ENCODE results near the gene ZNF587. TPM values are rescaled to one million over a fixed set of nuclear protein-coding genes. Genes with fewer than 3 reads are reported as not detected.
A peak's percentile ranks its signal among the peaks of the same experiment; 100 is the strongest.

ZNF587 gene
- total RNA-seq, 4 donors from 2014 or later, result 22.4 to 61.0 (median 44.8) TPM

DNA sequence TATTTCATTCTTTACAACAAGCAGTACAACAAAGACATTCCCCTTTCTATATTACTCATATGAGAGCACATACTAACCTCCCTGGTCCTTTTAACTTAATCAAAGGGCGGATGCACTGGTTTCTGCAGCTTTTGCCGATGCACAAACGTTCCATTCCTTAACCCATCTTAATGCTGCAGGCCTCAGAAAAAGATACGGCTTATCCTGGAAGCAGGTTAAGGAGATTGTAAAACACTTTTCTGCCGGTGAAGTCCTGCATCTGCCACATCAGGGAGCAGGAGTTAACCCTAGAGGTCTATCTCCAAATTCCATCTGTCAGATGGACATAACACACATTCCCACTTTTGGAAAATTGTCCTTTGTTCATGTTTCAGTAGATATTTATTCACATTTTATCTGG is 50.7 kb downstream of the ZNF587 start:
- no peaks in the 10 kb centered on the region for H3K36me3 ChIP-seq
- TF ChIP-seq, protein P1, sequence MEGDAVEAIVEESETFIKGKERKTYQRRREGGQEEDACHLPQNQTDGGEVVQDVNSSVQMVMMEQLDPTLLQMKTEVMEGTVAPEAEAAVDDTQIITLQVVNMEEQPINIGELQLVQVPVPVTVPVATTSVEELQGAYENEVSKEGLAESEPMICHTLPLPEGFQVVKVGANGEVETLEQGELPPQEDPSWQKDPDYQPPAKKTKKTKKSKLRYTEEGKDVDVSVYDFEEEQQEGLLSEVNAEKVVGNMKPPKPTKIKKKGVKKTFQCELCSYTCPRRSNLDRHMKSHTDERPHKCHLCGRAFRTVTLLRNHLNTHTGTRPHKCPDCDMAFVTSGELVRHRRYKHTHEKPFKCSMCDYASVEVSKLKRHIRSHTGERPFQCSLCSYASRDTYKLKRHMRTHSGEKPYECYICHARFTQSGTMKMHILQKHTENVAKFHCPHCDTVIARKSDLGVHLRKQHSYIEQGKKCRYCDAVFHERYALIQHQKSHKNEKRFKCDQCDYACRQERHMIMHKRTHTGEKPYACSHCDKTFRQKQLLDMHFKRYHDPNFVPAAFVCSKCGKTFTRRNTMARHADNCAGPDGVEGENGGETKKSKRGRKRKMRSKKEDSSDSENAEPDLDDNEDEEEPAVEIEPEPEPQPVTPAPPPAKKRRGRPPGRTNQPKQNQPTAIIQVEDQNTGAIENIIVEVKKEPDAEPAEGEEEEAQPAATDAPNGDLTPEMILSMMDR (IDR thresholded peaks at IDR 0.05), result no peak
- H3K4me3 ChIP-seq, result no peak overlapping the region
- in situ Hi-C loops (cut with MboI; ENCODE audit: low pct_ligation_motif_present in 1 of 4, low pct_unique_long_range_greater_than_20kb in 1 of 4, low sequenced_read_pairs in 3 of 4), result loop anchor here in 1 of 4 donors (25.0 kb wide), 1 partner anchor 163 kb away; the partner anchor contains the start of genes ZNF671 and ZNF776
- intact Hi-C loops (cut with DNase I; ENCODE audit: low total_unique reads), result no loop called here
- H3K27ac ChIP-seq, result no peak overlapping the region
- WGBS, 2 donors (ENCODE audit: low coverage in 1 of 2), result 67 to 79% methylated on average over 2 to 5 of the region's 5 CpGs
- no peak for DNase-seq
- no peaks in the 10 kb centered on the region for H3K27me3 ChIP-seq
- H3K4me1 ChIP-seq, result peaks cover 0 to 6% (median 0%) of the 10 kb centered on the region in 4 donors
- peaks cover 0 to 4% of the 10 kb centered on the region in 2 donors for H3K9me3 ChIP-seq

DNA sequence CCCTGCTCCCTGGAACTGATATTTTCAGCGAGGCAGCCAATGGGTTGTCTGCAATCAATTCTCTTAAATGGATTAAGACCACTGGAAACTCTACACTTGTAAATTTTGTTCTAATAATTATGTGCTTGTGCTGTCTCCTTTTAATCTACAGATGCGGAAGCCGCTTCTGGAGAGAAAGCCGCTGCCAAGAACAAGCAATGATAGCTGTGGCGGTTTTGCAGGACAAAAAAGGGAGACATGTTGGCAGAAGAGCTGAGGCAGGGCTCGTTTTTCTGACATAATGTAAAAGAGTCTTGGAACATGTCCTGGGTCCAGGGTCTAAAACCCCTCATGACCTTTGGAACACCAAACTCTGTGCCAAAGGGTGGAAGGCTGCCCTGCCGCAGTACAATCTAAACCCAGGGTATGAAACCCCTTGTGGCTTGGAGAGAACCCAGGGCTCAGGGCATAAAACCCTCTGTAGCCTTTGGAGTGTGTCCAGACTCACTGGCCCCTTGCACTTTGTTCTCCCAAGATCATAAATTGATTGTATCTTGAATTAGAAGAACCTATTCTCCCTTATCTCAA is 54.0 kb downstream of the ZNF587 start:
- peaks cover 7 to 12% of the 10 kb centered on the region in 2 donors for H3K9me3 ChIP-seq

DNA sequence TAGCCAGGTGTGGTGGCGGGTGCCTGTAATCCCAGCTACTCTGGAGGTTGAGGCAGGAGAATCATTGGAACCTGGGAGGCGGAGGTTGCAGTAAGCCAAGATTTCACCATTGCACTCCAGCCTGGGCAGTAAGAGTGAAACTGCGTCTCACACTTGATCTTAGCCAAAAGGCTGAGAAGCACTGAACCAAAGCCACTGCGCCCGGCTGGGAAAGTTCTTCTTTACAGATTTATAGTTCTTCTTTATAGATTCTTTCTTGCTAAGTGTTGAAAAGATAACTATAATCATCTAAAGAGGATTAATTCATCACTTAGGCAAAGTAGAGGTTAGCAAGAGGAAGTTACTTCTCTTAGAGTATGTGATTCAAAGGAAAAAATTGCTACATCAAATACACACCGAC is 55.6 kb downstream of the ZNF587 start:
- TF ChIP-seq POLR2AphosphoS5 (IDR thresholded peaks at IDR 0.05) (no peak), EP300 (IDR thresholded peaks at IDR 0.05; ENCODE audit: low read depth) (no peak), POLR2A (IDR thresholded peaks at IDR 0.05) (no peak)
- TF ChIP-seq, protein P1 (IDR thresholded peaks at IDR 0.05), result no peak
- Histone ChIP-seq H3K36me3 (peaks cover 0 to 24% (median 11%) of the 10 kb centered on the region in 4 donors), H3K4me3 (no peak overlapping the region), H3K27ac (no peak overlapping the region), H3K4me1 (peaks cover 0 to 6% (median 0%) of the 10 kb centered on the region in 4 donors), H3K27me3 (no peaks in the 10 kb centered on the region), H3K9me3 (peaks cover 10 to 21% of the 10 kb centered on the region in 2 donors)
- DNase-seq, result no peak
- in situ Hi-C loops (cut with MboI; ENCODE audit: low pct_ligation_motif_present in 1 of 4, low pct_unique_long_range_greater_than_20kb in 1 of 4, low sequenced_read_pairs in 3 of 4), result loop anchor here in 1 of 4 donors (25.0 kb wide), 1 partner anchor 168 kb away; the partner anchor contains the start of genes ZNF671 and ZNF776
- intact Hi-C loops (cut with DNase I; ENCODE audit: low total_unique reads), result no loop called here
- 79 to 85% methylated on average over 6 of the region's 6 CpGs for WGBS, 2 donors (ENCODE audit: low coverage in 1 of 2)

More for the DNA sequence above, 54.0 kb downstream of the ZNF587 start:
- in situ Hi-C loops (cut with MboI; ENCODE audit: low pct_ligation_motif_present in 1 of 4, low pct_unique_long_range_greater_than_20kb in 1 of 4, low sequenced_read_pairs in 3 of 4) (loop anchor here in 1 of 4 donors (25.0 kb wide), 1 partner anchor 166 kb away; the partner anchor contains the start of genes ZNF671 and ZNF776), intact Hi-C loops (cut with DNase I; ENCODE audit: low total_unique reads) (no loop called here)
- no peak overlapping the region for H3K4me3 ChIP-seq
- 55 to 70% methylated on average over 6 to 7 of the region's 7 CpGs for WGBS, 2 donors (ENCODE audit: low coverage in 1 of 2)
- H3K27ac ChIP-seq, result peak overlapping the region in 1 of 4 donors; percentile 31
- no peaks in the 10 kb centered on the region for H3K27me3 ChIP-seq
- H3K36me3 ChIP-seq, result peaks cover 0 to 18% (median 8%) of the 10 kb centered on the region in 4 donors
- H3K4me1 ChIP-seq, result peaks cover 0 to 6% (median 0%) of the 10 kb centered on the region in 4 donors
- TF ChIP-seq, protein P1 (IDR thresholded peaks at IDR 0.05), result peak in 1 of 5 experiments; percentile 3
- no peak for TF ChIP-seq POLR2AphosphoS5 (IDR thresholded peaks at IDR 0.05)
- no peak for TF ChIP-seq EP300 (IDR thresholded peaks at IDR 0.05; ENCODE audit: low read depth)
- no peak for TF ChIP-seq POLR2A (IDR thresholded peaks at IDR 0.05)
- DNase-seq, result no peak

DNA sequence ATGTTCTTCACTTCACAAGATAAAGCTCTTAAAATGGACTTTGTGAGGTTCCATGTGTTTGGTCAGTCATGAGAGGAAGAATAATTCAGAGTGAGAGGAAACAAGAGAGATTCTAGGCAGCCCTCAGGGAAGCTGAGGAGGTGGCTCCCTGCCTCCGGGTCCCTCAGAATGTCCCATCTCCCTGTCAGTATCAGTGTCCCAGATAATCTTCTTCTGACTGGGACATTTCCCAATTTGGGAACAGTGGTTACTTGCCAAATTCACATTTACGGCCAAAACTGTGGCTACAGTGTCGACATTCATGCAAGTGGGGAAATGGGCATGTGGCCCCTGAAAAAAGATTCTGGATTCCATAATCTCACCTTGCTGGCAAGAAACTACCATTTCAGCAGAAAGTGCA is 57.7 kb downstream of the ZNF587 start:
- DNase-seq, result no peak
- intact Hi-C loops (cut with DNase I; ENCODE audit: low total_unique reads) (no loop called here), in situ Hi-C loops (cut with MboI; ENCODE audit: low pct_ligation_motif_present in 1 of 4, low pct_unique_long_range_greater_than_20kb in 1 of 4, low sequenced_read_pairs in 3 of 4) (loop anchor here in 1 of 4 donors (25.0 kb wide), 1 partner anchor 170 kb away; the partner anchor contains the start of genes ZNF671 and ZNF776)
- Histone ChIP-seq H3K36me3 (peaks cover 0 to 43% (median 17%) of the 10 kb centered on the region in 4 donors), H3K4me3 (no peak overlapping the region), H3K9me3 (peaks cover 13 to 26% of the 10 kb centered on the region in 2 donors), H3K27ac (no peak overlapping the region), H3K4me1 (peaks cover 0 to under 1% (median 0%) of the 10 kb centered on the region in 4 donors), H3K27me3 (no peaks in the 10 kb centered on the region)
- 92 to 100% methylated on average over 2 to 3 of the region's 3 CpGs for WGBS, 2 donors (ENCODE audit: low coverage in 1 of 2)
- TF ChIP-seq POLR2A (IDR thresholded peaks at IDR 0.05) (no peak), POLR2AphosphoS5 (IDR thresholded peaks at IDR 0.05) (no peak), EP300 (IDR thresholded peaks at IDR 0.05; ENCODE audit: low read depth) (no peak)
- TF ChIP-seq, protein P1 (IDR thresholded peaks at IDR 0.05), result no peak
